Mononuclear cell (primary cell): ENCODE results near the gene UCP1. TPM values are rescaled to one million over a fixed set of nuclear protein-coding genes. Genes with fewer than 3 reads are reported as not detected.

Experiments used
- H3K27me3 ChIP-seq: 2 replicates; pipeline ENCODE4 v1.6.0; 2011; ENCODE audit warnings: low read length, control low read depth; ENCODE audit not compliant: insufficient read depth
- H3K4me1 ChIP-seq: 2 replicates; pipeline ENCODE4 v1.5.1; 2011; ENCODE audit warnings: mild to moderate bottlenecking, low read length, control low read depth; ENCODE audit not compliant: insufficient read depth
- H3K4me3 ChIP-seq: 2 replicates; pipeline ENCODE4 v1.5.1; 2011; ENCODE audit warnings: mild to moderate bottlenecking, low read length, moderate library complexity
- H3K9me3 ChIP-seq: 2 replicates; pipeline ENCODE4 v1.5.1; 2011; ENCODE audit warnings: low read depth, mild to moderate bottlenecking, control low read depth, low read length
- total RNA-seq: library from RNA; depleted of rRNA; stranded (reverse); fragments of >200 nt; gene quantifications from one replicate; pipeline ENCODE4 v1.2.3, GENCODE V29; 2012

The UCP1 gene, protein sequence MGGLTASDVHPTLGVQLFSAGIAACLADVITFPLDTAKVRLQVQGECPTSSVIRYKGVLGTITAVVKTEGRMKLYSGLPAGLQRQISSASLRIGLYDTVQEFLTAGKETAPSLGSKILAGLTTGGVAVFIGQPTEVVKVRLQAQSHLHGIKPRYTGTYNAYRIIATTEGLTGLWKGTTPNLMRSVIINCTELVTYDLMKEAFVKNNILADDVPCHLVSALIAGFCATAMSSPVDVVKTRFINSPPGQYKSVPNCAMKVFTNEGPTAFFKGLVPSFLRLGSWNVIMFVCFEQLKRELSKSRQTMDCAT
- not detected for total RNA-seq

- peaks cover 19% of the 10 kb centered on the region for H3K4me1 ChIP-seq
- no peak within 1 kb of the TSS for H3K4me3 ChIP-seq
- H3K9me3 ChIP-seq, result no peaks in the 10 kb centered on the region
- peaks cover 87% of the 10 kb centered on the region for H3K27me3 ChIP-seq
These were observed at the start of gene UCP1 for GRCh38 chr4:140568507-140569306. Gene UCP1, minus strand, starts transcription at chr4:140568961. Its CDS starts 232 bp downstream, at chr4:140568729.

DNA sequence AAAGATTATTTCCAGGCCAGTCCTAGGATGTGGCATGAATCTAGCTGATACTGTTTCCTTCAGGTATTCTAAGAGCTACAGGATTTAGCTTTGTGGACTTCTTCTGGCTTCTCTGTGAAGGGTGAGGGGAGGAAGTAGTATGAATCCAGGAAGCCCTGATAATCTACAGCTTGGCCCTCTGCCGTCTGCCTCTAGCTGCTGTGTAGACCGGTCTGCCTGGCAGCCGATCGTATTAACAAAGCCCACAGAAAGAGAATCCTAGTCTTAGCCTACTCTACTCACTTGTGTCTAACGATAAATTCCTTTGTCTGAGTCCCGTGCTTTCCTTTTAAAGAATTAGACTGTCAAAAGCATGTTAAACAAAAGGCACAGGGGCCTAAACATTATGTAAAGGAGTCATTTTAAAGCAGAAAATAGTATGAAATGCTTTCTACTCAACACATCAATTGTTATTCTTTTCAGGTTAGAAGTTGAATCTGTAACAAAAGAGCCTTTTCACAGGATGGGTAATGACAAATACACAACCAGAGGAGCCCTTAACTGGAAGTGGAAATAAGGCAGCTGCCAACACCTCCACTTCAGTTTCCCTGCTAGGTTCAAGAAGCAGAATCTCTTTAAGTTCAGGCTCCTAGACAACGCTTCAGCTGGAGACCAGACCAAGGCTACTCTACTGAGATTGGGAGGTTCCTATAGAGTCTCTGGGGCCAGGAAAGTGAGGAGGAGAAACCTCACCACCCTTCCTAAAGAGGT, 48.9 kb upstream of the UCP1 start:
- Histone ChIP-seq H3K27me3 (no peaks in the 10 kb centered on the region), H3K4me1 (no peaks in the 10 kb centered on the region), H3K4me3 (no peak overlapping the region), H3K9me3 (no peaks in the 10 kb centered on the region)

DNA sequence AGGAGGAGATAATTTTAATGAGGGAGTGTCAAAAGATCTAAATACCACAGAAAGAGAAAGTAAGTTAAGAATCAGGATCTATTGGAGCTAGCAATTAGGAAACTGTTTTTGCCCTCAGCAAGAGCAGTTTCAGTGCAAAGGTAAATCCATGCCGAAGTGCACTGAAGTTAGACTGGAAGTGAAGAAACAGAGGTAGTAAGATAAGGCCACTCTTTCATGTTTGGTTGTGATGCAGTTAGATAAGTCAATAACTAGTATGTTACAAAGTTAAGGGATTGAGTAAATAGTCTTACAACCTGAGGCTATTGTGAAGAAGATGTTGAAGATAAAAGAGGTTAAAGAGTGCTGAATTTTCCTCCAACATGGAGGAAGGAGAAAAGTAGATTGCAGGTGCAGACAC, 46.7 kb upstream of the UCP1 start:
- H3K4me1 ChIP-seq, result no peaks in the 10 kb centered on the region
- no peak overlapping the region for H3K4me3 ChIP-seq
- no peaks in the 10 kb centered on the region for H3K9me3 ChIP-seq
- H3K27me3 ChIP-seq, result no peaks in the 10 kb centered on the region

DNA sequence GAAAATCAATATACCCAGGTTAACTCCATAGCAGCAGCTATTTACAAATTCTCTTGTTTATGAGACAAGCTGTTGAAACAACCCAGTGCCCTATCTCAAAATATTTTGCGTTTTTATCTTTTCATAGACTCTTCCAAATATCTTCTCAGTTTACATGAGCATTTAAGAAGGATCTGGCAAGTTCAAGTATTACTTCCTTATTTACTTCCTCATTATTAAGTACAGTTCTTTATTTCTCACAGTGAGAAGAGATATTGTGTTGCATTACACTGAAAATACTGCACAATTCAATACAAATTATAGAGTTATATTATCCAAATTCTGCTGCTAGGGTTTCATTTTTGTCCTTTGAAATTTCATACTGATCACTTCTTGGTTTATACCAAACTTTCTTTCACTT, 43.6 kb upstream of the UCP1 start:
- no peaks in the 10 kb centered on the region for H3K9me3 ChIP-seq
- no peaks in the 10 kb centered on the region for H3K27me3 ChIP-seq
- no peak overlapping the region for H3K4me3 ChIP-seq
- no peaks in the 10 kb centered on the region for H3K4me1 ChIP-seq

- H3K9me3 ChIP-seq, result no peaks in the 10 kb centered on the region
- H3K27me3 ChIP-seq, result no peaks in the 10 kb centered on the region
- H3K4me1 ChIP-seq, result no peaks in the 10 kb centered on the region
- no peak overlapping the region for H3K4me3 ChIP-seq
These were observed 43.1 kb upstream of the UCP1 start for GRCh38 chr4:140611854-140612253.

DNA sequence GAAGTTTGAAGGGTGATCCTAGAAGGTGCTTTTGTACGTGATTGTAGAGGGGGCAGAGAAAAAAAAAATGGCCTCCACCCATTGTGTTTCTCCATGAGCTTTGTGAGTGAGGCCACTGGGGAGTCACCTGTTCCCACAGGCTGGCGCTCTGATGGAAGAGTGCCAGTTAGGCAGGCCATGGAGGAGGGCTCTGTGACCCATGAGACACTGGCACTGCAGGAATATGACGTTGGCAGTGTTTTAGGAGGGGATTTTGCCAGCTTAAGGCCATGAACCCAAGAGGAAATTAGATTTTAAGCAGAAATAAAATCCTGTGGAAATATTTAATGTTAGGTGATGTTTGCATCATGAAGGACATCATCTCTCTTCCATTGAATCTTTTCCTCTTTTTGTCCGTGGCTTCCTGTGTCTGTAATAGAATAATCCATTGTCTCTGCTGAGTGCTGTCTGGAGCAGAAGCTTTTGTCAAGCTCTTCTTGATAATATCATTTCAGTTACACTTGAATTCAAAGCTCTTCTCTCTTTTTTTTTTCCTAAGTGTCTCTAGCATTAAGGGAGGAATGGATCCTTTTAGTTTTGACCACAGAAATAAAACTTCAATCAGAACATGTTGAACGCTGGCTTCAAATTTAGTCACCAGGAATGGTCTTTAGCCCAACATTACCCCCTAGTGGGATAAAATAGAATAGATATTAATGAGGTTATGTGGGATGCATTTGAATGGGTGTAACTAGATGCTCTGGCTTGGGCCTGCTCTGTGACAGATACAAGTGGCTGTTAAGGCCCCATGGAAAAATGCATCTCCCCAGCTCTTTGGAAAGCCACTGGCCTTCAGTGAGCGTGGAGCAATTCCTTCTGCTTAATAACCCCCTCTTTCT, 41.0 kb upstream of the UCP1 start:
- H3K4me1 ChIP-seq, result no peaks in the 10 kb centered on the region
- no peaks in the 10 kb centered on the region for H3K27me3 ChIP-seq
- H3K9me3 ChIP-seq, result no peaks in the 10 kb centered on the region
- H3K4me3 ChIP-seq, result no peak overlapping the region

DNA sequence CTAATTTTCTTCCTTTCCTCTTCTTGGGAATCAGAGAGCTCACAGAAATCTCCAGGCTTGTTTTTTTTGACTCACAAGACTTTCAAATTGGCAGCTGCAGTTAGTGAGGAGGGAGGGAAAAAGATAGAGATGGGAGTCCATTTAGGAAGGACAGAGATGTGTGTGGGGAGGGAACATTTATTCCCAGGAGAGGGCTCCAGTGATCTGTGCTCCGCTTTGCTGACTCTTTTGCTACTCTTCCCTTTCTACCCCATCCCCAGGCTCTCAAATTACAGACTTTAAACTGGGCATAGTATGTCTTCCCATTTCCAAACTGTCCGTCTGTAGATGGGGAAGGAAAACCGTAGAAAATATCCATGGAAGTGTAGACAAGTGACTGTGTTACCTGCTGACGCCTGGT, 39.1 kb upstream of the UCP1 start:
- Histone ChIP-seq H3K4me1 (no peaks in the 10 kb centered on the region), H3K9me3 (no peaks in the 10 kb centered on the region), H3K4me3 (no peak overlapping the region), H3K27me3 (no peaks in the 10 kb centered on the region)

- Histone ChIP-seq H3K4me3 (no peak overlapping the region), H3K27me3 (no peaks in the 10 kb centered on the region), H3K4me1 (no peaks in the 10 kb centered on the region), H3K9me3 (no peaks in the 10 kb centered on the region)
These were observed 35.8 kb upstream of the UCP1 start for GRCh38 chr4:140604544-140604943.

GRCh38 chr4:140603286-140603685, 34.5 kb upstream of the UCP1 start:
- Histone ChIP-seq H3K27me3 (no peaks in the 10 kb centered on the region), H3K4me1 (no peaks in the 10 kb centered on the region), H3K9me3 (no peaks in the 10 kb centered on the region), H3K4me3 (no peak overlapping the region)

DNA sequence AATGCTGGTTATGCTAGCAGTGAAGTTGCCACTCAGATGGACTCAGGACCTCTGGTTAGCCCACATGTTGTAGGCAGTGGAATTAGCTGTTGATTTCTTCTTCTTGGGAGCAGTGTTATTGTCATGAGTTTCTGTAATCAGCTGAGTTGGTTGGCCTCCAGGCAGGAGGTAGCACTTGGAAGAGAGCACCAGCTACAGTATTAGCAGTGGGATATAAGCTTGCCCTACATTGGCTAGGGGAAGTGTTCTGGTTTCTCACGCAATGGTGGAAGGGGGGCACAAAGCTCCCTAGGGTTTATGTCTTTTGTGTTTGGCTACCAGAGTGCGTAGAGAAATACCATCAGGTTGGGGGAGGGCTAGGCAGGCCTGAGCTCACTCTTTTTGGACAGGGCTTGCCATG, 34.0 kb upstream of the UCP1 start:
- no peaks in the 10 kb centered on the region for H3K27me3 ChIP-seq
- no peaks in the 10 kb centered on the region for H3K9me3 ChIP-seq
- H3K4me3 ChIP-seq, result no peak overlapping the region
- no peaks in the 10 kb centered on the region for H3K4me1 ChIP-seq

DNA sequence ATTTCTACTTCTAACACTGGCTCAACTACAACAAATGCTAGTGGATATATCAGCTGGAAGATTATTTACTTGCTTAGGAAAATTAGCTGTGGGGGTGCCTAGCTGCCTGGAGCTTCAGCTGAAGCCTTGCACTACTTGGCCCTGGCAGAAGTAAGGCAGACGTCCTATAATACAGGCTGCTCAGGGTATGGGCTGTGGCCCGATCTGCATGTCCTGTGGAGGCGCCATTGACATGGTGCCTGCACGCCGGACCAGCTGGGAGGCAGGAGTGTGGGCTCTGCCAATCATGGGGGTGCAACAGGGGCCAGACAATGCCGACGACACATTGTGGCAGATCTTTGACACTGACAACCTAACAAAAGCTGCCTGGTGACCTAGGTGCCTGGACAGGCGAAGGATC, 31.6 kb upstream of the UCP1 start:
- Histone ChIP-seq H3K4me1 (no peaks in the 10 kb centered on the region), H3K9me3 (no peaks in the 10 kb centered on the region), H3K27me3 (peaks cover 3% of the 10 kb centered on the region), H3K4me3 (no peak overlapping the region)

GRCh38 chr4:140595065-140595464, 26.3 kb upstream of the UCP1 start:
- Histone ChIP-seq H3K4me3 (no peak overlapping the region), H3K9me3 (peaks cover 5% of the 10 kb centered on the region)

DNA sequence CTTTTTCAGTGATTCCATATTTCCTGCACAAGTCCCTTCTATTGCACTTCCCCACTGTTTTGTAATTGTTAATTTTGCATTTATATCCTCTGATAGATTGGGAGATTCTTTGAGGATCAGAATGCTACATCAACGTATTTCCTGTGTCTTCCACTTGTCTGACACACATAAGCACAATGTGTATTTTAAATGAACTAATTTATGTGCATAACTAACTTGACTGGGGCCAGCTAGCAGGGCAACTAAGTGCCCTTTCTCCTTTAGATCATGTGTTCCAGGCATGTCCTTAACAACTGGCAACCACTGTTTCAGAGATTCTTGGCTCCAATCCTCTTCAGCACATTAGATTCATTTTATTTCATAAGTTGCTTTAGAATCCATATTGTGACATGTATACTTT, 15.7 kb upstream of the UCP1 start:
- Histone ChIP-seq H3K4me3 (no peak overlapping the region), H3K4me1 (no peaks in the 10 kb centered on the region), H3K27me3 (peaks cover 27% of the 10 kb centered on the region), H3K9me3 (no peaks in the 10 kb centered on the region)

More at GRCh38 chr4:140595065-140595464, 26.3 kb upstream of the UCP1 start:
- peaks cover 8% of the 10 kb centered on the region for H3K27me3 ChIP-seq
- H3K4me1 ChIP-seq, result no peaks in the 10 kb centered on the region

DNA sequence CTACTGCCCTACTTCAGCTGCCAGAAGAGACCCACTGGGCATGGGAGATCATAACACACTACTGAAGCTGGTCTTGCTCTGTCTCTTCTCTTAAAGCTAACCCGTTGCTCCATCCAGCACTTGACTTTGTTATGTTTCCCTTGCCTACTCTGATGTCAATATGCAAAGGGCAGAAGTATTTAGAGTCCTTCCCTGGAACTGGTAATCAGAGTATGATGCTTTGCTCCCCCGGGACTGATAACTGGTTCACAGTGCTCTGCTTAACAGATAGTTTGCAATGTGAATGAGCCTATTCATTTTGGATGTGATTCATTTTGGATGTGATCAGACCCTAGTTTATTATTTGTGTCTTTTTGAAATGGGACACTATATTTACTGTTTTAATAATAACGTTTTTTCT, 12.3 kb upstream of the UCP1 start:
- H3K4me1 ChIP-seq, result no peaks in the 10 kb centered on the region
- H3K27me3 ChIP-seq, result peaks cover 45% of the 10 kb centered on the region
- no peaks in the 10 kb centered on the region for H3K9me3 ChIP-seq
- no peak overlapping the region for H3K4me3 ChIP-seq
